CD4-positive, alpha-beta T cell treated with Interleukin-12 subunit alpha and Interleukin-12 subunit beta, for 1 hour (primary cell): ENCODE data around the gene SLC50A1.
A peak's percentile ranks its signal among the peaks of the same experiment; 100 is the strongest.
"Not testable (repeated sequence)": the region's sequence is repeated elsewhere in the genome, so short reads cannot be mapped to it uniquely, and the experiment has no call there.

ENCODE experiments used
- DNase-seq: peaks from one replicate; pipeline ENCODE4 v3.0.0-alpha.2; 2020

The SLC50A1 gene

GRCh38 chr1:155137154-155137949 lies 1.7 kb downstream of the SLC50A1 start:
- DNase-seq = no peak

GRCh38 chr1:155139895-155140629 lies 4.4 kb downstream of the SLC50A1 start, which contains the start of gene DPM3:
DPM3 (minus strand) TSS chr1:155140531; CDS start chr1:155140240, 291 bp downstream.
- DNase-seq = peak; percentile 88

- no peak for DNase-seq
These were observed 4.9 kb downstream of the SLC50A1 start for GRCh38 chr1:155140630-155140953.

- no peak for DNase-seq
These were observed 6.1 kb downstream of the SLC50A1 start for GRCh38 chr1:155141749-155142148.

- DNase-seq = no peak
These were observed 9.8 kb downstream of the SLC50A1 start for GRCh38 chr1:155145491-155145890.

GRCh38 chr1:155155996-155156643 lies 20.5 kb downstream of the SLC50A1 start:
- not testable (repeated sequence) for DNase-seq

GRCh38 chr1:155158991-155159390 lies 23.3 kb downstream of the SLC50A1 start:
- DNase-seq = no peak

- no peak for DNase-seq
These were observed 24.5 kb downstream of the SLC50A1 start for GRCh38 chr1:155160128-155160527.

GRCh38 chr1:155162631-155163030 lies 27.0 kb downstream of the SLC50A1 start:
- not testable (repeated sequence) for DNase-seq

GRCh38 chr1:155163785-155164184 lies 28.1 kb downstream of the SLC50A1 start:
- not testable (repeated sequence) for DNase-seq

GRCh38 chr1:155164625-155165024 lies 29.0 kb downstream of the SLC50A1 start:
- DNase-seq = not testable (repeated sequence)

- no peak for DNase-seq
These were observed 30.4 kb downstream of the SLC50A1 start for GRCh38 chr1:155166051-155166470.

GRCh38 chr1:155166471-155167165 lies 31.0 kb downstream of the SLC50A1 start:
- DNase-seq = no peak

- DNase-seq = peak; percentile 86
These were observed 31.8 kb downstream of the SLC50A1 start for GRCh38 chr1:155167166-155168104.

- DNase-seq = not testable (repeated sequence)
These were observed 32.4 kb downstream of the SLC50A1 start for GRCh38 chr1:155168105-155168445.

GRCh38 chr1:155168456-155169210 lies 33.0 kb downstream of the SLC50A1 start:
- no peak for DNase-seq

- no peak for DNase-seq
These were observed 33.9 kb downstream of the SLC50A1 start for GRCh38 chr1:155169541-155169940.

- no peak for DNase-seq
These were observed 34.6 kb downstream of the SLC50A1 start for GRCh38 chr1:155170101-155170785.

GRCh38 chr1:155170806-155171205 lies 35.2 kb downstream of the SLC50A1 start:
- DNase-seq = no peak
